Ectodermal cell (in vitro differentiated cells): ENCODE data around the gene ANKRD44.

Source experiments
- H3K27ac ChIP-seq: 2 replicates; pipeline ENCODE4 v1.7.0; 2013; ENCODE audit warnings: mild to moderate bottlenecking, low read depth, low read length; ENCODE audit not compliant: insufficient read depth, poor library complexity, severe bottlenecking
- H3K27me3 ChIP-seq: 2 replicates; pipeline ENCODE4 v1.7.0; 2013; ENCODE audit warnings: mild to moderate bottlenecking, low read length; ENCODE audit not compliant: insufficient read depth, control insufficient read depth, poor library complexity, severe bottlenecking
- H3K36me3 ChIP-seq: one replicate; pipeline ENCODE4 v1.7.0; 2013; ENCODE audit warnings: low read length; ENCODE audit not compliant: control insufficient read depth, insufficient read depth
- H3K4me1 ChIP-seq: one replicate; pipeline ENCODE4 v1.7.0; 2013; ENCODE audit warnings: low read length; ENCODE audit not compliant: control insufficient read depth, insufficient read depth
- H3K4me3 ChIP-seq: 2 replicates; pipeline ENCODE4 v1.7.0; 2013; ENCODE audit warnings: low read depth, low read length, control low read depth; ENCODE audit not compliant: insufficient read depth
- H3K9me3 ChIP-seq: 2 replicates; pipeline ENCODE4 v1.7.0; 2013; ENCODE audit warnings: mild to moderate bottlenecking, low read length, moderate library complexity; ENCODE audit not compliant: control insufficient read depth
- WGBS, 2 experiments: methylation state at CpG; one replicate each; pipeline ENCODE4 v1.1.7; 2013; ENCODE audit warnings: missing lambda C conversion rate in 2 of 2; 5-methylcytosine and 5-hydroxymethylcytosine counted together

Gene ANKRD44

GRCh38 chr2:197167608-197168314, 142.8 kb downstream of the ANKRD44 start:
- no peaks in the 10 kb centered on the region for H3K36me3 ChIP-seq
- no peak overlapping the region for H3K4me3 ChIP-seq
- 85 to 90% methylated on average over 3 of the region's 3 CpGs for WGBS, 2 experiments
- no peak overlapping the region for H3K27ac ChIP-seq
- H3K27me3 ChIP-seq: no peaks in the 10 kb centered on the region
- no peaks in the 10 kb centered on the region for H3K9me3 ChIP-seq
- no peaks in the 10 kb centered on the region for H3K4me1 ChIP-seq

DNA sequence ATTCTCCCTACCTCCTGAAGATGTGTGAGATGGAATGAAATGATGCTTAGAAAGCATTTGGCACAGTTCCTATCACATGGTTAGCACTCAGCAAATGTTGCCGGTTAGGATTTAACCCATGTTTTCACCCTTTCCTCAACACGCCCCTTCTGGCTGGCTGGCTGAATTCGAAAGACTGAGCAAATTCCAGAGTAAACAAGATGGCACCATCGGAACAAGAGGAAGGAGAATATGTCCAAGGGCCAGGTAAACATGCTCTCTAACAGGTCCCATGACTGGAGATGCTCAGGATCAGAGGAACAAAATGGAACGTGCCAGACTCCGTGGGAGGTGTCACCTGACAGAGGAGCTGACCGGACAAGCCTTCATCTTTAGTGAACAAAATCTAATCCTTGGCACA, 145.6 kb downstream of the ANKRD44 start:
- Histone ChIP-seq H3K9me3 (no peaks in the 10 kb centered on the region), H3K27me3 (no peaks in the 10 kb centered on the region), H3K36me3 (no peaks in the 10 kb centered on the region), H3K4me1 (no peaks in the 10 kb centered on the region), H3K27ac (no peak overlapping the region), H3K4me3 (no peak overlapping the region)
- 92 to 95% methylated on average over 7 of the region's 7 CpGs for WGBS, 2 experiments

DNA sequence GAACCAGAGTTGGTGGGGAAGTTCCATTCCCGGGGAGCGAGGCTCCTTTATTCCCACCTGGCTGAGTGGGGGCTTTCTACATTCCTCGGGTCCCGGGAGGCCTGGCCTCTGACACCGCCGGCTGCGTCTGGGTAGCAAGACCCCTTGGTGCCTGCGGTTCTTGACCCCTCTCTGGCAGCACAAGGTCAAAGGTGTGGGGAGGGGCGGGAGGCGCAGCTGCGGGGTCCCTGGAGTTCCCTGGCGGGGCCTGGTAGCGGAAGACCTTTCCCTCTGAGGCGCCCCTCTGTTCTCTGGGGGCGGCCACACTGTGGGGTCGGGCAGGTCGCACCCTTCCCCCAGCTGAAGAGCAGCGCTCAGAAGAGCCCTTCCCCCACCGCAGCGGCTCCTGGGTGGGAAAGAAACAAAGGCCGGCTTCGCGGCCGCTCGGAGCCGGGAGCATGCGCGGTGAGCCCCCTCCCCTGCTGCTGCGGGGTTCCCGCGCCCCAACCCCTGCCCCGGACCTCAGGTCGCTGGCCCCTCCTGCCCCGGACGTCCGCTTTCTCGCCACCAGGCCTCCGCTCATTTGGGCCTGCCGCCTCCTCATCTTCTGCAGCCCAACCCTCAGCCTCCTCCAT, 146.3 kb downstream of the ANKRD44 start:
- no peaks in the 10 kb centered on the region for H3K4me1 ChIP-seq
- 58 to 59% methylated on average over 39 of the region's 39 CpGs for WGBS, 2 experiments
- H3K9me3 ChIP-seq: no peaks in the 10 kb centered on the region
- no peak overlapping the region for H3K4me3 ChIP-seq
- no peaks in the 10 kb centered on the region for H3K27me3 ChIP-seq
- H3K36me3 ChIP-seq: no peaks in the 10 kb centered on the region
- no peak overlapping the region for H3K27ac ChIP-seq

DNA sequence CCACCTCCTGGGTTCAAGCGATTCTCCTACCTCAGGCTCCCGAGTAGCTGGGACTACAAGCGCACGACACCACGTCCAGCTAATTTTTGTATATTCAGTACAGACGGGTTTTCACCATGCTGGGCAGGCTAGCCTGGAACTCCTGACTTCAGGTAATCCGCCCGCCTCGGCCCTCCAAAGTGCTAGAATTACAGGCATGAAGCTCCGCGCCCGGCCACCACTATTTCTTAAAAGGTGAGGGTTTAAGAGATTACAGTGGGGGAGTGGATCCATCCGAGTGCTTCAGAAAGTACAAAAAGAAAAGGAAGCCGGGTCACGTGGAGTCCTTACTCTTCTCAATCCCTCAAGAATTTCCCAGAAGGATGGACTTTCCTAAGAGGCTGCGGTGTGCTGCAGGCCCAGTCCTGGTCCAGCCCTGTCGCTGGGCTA, 146.9 kb downstream of the ANKRD44 start:
- Histone ChIP-seq H3K27ac (no peak overlapping the region), H3K4me3 (no peak overlapping the region), H3K36me3 (no peaks in the 10 kb centered on the region), H3K9me3 (no peaks in the 10 kb centered on the region), H3K27me3 (no peaks in the 10 kb centered on the region), H3K4me1 (no peaks in the 10 kb centered on the region)
- WGBS, 2 experiments: 89 to 93% methylated on average over 17 of the region's 17 CpGs

DNA sequence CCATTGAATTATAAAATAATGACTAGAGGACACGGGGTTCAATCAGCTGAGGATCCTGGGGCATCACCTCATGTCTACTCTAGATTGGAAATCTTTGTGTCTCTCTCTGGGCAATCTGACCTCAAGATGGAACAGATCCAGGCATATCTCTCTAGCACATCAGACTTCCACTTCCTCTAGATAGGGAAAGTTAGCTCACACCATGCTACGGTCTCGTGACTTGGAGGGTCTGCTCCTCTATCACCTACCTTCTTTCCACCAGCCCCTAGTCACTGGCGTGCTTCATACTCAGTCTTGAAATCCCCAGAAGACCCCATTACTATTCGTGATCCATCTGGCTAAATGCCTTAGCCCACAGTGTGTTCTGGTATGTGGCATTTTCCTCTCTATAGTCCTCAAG, 148.8 kb downstream of the ANKRD44 start:
- WGBS, 2 experiments: 92 to 94% methylated on average over 5 of the region's 5 CpGs
- H3K27ac ChIP-seq: no peak overlapping the region
- no peaks in the 10 kb centered on the region for H3K27me3 ChIP-seq
- H3K9me3 ChIP-seq: no peaks in the 10 kb centered on the region
- H3K4me3 ChIP-seq: no peak overlapping the region
- no peaks in the 10 kb centered on the region for H3K4me1 ChIP-seq
- no peaks in the 10 kb centered on the region for H3K36me3 ChIP-seq

DNA sequence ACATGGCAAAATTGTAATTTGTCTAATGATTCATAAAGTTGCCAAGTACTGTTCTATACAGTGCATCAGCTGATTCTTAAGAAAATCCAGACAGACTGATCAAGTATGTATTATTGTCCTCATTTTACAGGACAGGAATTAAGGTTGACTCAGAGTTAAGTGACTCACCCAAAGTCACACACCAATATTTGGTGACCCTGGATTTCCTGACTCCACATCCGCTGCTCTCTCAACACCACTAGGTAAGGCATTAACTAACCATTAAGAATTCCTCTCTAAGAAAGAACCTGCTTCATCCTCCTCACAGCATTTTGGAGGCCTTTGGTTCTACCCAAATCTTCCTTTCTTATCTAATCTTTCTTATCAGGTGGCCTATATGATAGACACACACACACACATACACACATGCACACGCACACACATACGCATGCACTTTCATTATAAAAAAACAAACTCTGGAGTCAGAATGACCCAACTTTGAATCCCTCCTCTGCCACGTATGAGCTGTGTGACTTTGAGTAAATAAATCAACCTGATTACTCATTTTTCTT, 150.8 kb downstream of the ANKRD44 start:
- Histone ChIP-seq H3K27me3 (no peaks in the 10 kb centered on the region), H3K4me1 (no peaks in the 10 kb centered on the region), H3K27ac (no peak overlapping the region), H3K36me3 (no peaks in the 10 kb centered on the region), H3K4me3 (no peak overlapping the region), H3K9me3 (no peaks in the 10 kb centered on the region)
- WGBS, 2 experiments: 96 to 98% methylated on average over 4 of the region's 4 CpGs

GRCh38 chr2:197158591-197159550, 151.7 kb downstream of the ANKRD44 start:
- H3K36me3 ChIP-seq: no peaks in the 10 kb centered on the region
- H3K9me3 ChIP-seq: no peaks in the 10 kb centered on the region
- H3K4me3 ChIP-seq: no peak overlapping the region
- H3K27ac ChIP-seq: no peak overlapping the region
- no peaks in the 10 kb centered on the region for H3K4me1 ChIP-seq
- WGBS, 2 experiments: 88 to 95% methylated on average over 7 of the region's 7 CpGs
- no peaks in the 10 kb centered on the region for H3K27me3 ChIP-seq

GRCh38 chr2:197157879-197158537, 152.6 kb downstream of the ANKRD44 start:
- no peak overlapping the region for H3K4me3 ChIP-seq
- no peaks in the 10 kb centered on the region for H3K27me3 ChIP-seq
- no peaks in the 10 kb centered on the region for H3K9me3 ChIP-seq
- 83 to 86% methylated on average over 8 to 9 of the region's 9 CpGs for WGBS, 2 experiments
- no peaks in the 10 kb centered on the region for H3K36me3 ChIP-seq
- no peaks in the 10 kb centered on the region for H3K4me1 ChIP-seq
- no peak overlapping the region for H3K27ac ChIP-seq

DNA sequence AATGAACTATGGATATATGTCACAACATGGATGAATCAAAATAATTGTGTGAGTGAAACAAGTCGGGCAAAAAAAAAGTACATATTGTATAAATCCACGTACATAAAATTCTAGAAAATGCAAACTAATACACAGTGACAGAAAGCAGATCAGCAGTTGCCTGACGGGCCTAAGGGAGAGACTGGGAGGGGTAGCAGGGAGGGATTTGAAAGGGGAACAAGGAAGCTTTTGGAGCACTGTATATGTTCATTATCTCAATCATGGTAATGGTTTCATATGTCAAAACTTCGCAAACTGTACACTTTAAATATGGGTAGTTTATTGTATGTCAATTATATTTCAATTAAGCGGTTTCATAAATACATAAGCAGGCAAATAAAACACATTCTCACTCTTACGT, 153.8 kb downstream of the ANKRD44 start:
- WGBS, 2 experiments: 93 to 97% methylated on average over 1 to 3 of the region's 6 CpGs
- H3K27ac ChIP-seq: no peak overlapping the region
- no peak overlapping the region for H3K4me3 ChIP-seq
- no peaks in the 10 kb centered on the region for H3K9me3 ChIP-seq
- no peaks in the 10 kb centered on the region for H3K36me3 ChIP-seq
- H3K4me1 ChIP-seq: no peaks in the 10 kb centered on the region
- H3K27me3 ChIP-seq: no peaks in the 10 kb centered on the region
